GM12801 (cell line): ENCODE results near the gene NDUFA6.

ENCODE experiments used
- CTCF ChIP-seq: IDR thresholded peaks from one replicate; pipeline ENCODE4 v1.5.1; 2011; ENCODE audit warnings: control low read depth; ENCODE audit not compliant: insufficient read length; ENCODE audit errors: extremely low read depth

The NDUFA6 gene

GRCh38 chr22:42090596-42091454 lies at the start of gene NDUFA6:
Gene NDUFA6 (minus strand): TSS chr22:42090772. CDS start chr22:42090744, 28 bp downstream.
- no peak for TF ChIP-seq CTCF

- no peak for TF ChIP-seq CTCF
Measured at GRCh38 chr22:42138972-42139371, 48.4 kb upstream of the NDUFA6 start.

- TF ChIP-seq CTCF, result no peak
Measured at GRCh38 chr22:42138122-42138770, 47.7 kb upstream of the NDUFA6 start.

- no peak for TF ChIP-seq CTCF
Measured at GRCh38 chr22:42134100-42135020, 43.8 kb upstream of the NDUFA6 start.

- TF ChIP-seq CTCF, result no peak
Measured at GRCh38 chr22:42132457-42132856, 41.9 kb upstream of the NDUFA6 start.

- TF ChIP-seq CTCF, result no peak
Measured at GRCh38 chr22:42131562-42131961, 41.0 kb upstream of the NDUFA6 start.
